Panc1 (cell line): Measurements from ENCODE around the gene COL26A1. TPM values are rescaled to one million over a fixed set of nuclear protein-coding genes. Genes with fewer than 3 reads are reported as not detected.

Experiments used
- ATAC-seq: fragments of 200-7000 bp; cut with Tn5 transposase; 2 replicates; pipeline ENCODE4 v1.9.1; 2020; ENCODE audit warnings: mild to moderate bottlenecking, moderate library complexity
- BruUV-seq: library from RNA; stranded (reverse); fragments of 400-500 nt; replicated peaks from 2 replicates; lab custom pipeline; 2021; lab: Mats Ljungman, UMichigan
- CTCF ChIA-PET: fragments of 300-600 bp; sonication (Branson Sonifier 250); formaldehyde crosslinking; loops from one replicate; lab custom pipeline; 2022; ENCODE audit warnings: antibody characterized with exemption; lab: Charles Lee
- POLR2A ChIA-PET: fragments of 300-600 bp; sonication (Branson Sonifier 250); formaldehyde crosslinking; loops from one replicate; lab custom pipeline; 2022; ENCODE audit warnings: antibody characterized with exemption; lab: Charles Lee
- DNase-seq: peaks from one replicate; pipeline ENCODE4 v3.0.0-alpha.2; 2010; ENCODE audit warnings: low read depth, low spot score
- H3K27ac ChIP-seq: 2 replicates; pipeline ENCODE4 v1.5.1; 2011; ENCODE audit warnings: mild to moderate bottlenecking, low read length, inconsistent platforms
- H3K27me3 ChIP-seq: fragments of 200-500 bp; sonication (Bioruptor generic); 2 replicates; pipeline ENCODE4 v1.6.0; 2014; ENCODE audit warnings: low read length, inconsistent platforms; ENCODE audit not compliant: control insufficient read depth, insufficient read depth
- H3K36me3 ChIP-seq: fragments of 200-500 bp; sonication (Bioruptor generic); 2 replicates; pipeline ENCODE4 v1.5.1; 2014; ENCODE audit warnings: inconsistent platforms, mild to moderate bottlenecking, low read length, moderate library complexity; ENCODE audit not compliant: control insufficient read depth, insufficient read depth
- H3K4me1 ChIP-seq: 2 replicates; pipeline ENCODE4 v1.5.1; 2011; ENCODE audit warnings: inconsistent platforms, mild to moderate bottlenecking, low read length, moderate library complexity; ENCODE audit not compliant: control insufficient read depth, insufficient read depth
- H3K4me3 ChIP-seq, 2 experiments: 2 replicates each; pipeline ENCODE4 v1.5.1; 2011 to 2012; ENCODE audit warnings: low read depth in 2 of 2, low read length in 2 of 2, mild to moderate bottlenecking in 2 of 2, inconsistent platforms in 1 of 2, moderate library complexity in 1 of 2
- H3K9me3 ChIP-seq: fragments of 200-500 bp; sonication (Bioruptor generic); 2 replicates; pipeline ENCODE4 v1.5.1; 2014; ENCODE audit warnings: low read depth, mild to moderate bottlenecking, inconsistent platforms, low read length, moderate library complexity; ENCODE audit not compliant: control insufficient read depth, insufficient read depth
- CTCF ChIP-seq: fragments of 450-650 bp; IDR thresholded peaks from 2 replicates; pipeline ENCODE4 v1.5.1; 2017; ENCODE audit warnings: mild to moderate bottlenecking
- POLR2AphosphoS5 ChIP-seq: IDR thresholded peaks from 2 replicates; pipeline ENCODE4 v1.6.1; 2012; ENCODE audit warnings: mild to moderate bottlenecking, low read depth, low read length, moderate library complexity
- REST ChIP-seq, 2 experiments: IDR thresholded peaks; 2 replicates each; pipeline ENCODE4 v1.6.1; 2011 to 2012; ENCODE audit warnings: low read depth in 2 of 2, control low read depth in 1 of 2, low read length in 1 of 2, mild to moderate bottlenecking in 1 of 2, moderate library complexity in 1 of 2; ENCODE audit not compliant: insufficient read depth in 1 of 2
- SIN3A ChIP-seq: IDR thresholded peaks from 2 replicates; pipeline ENCODE4 v1.6.1; 2012; ENCODE audit warnings: low read depth, mild to moderate bottlenecking, low read length, moderate library complexity, borderline replicate concordance; ENCODE audit not compliant: insufficient read depth
- TCF7L2 ChIP-seq: IDR thresholded peaks from 2 replicates; pipeline ENCODE4 v1.6.1; 2011; ENCODE audit warnings: mild to moderate bottlenecking, low read depth, low read length, inconsistent platforms
- in situ Hi-C: cut with HindIII; loops from 2 replicates; pipeline ENCODE4 v1.10.0; 2016; ENCODE audit warnings: low sequenced_read_pairs, low pct_unique_long_range_greater_than_20kb
- intact Hi-C: fragments of 100-400 bp; cut with micrococcal nuclease; formaldehyde crosslinking; loops from one replicate; pipeline ENCODE4 v1.10.0; 2022; ENCODE audit not compliant: unreplicated experiment
- total RNA-seq: library from RNA; stranded (reverse); gene quantifications from one replicate; pipeline ENCODE4 v1.2.1, GENCODE V29; 2021; ENCODE audit not compliant: unreplicated experiment

COL26A1 gene
- total RNA-seq, 1 experiment from 2014 or later: 25.8 TPM

- Histone ChIP-seq H3K9me3 (no peaks in the 10 kb centered on the region), H3K36me3 (no peaks in the 10 kb centered on the region), H3K27ac (no peak overlapping the region), H3K4me3 (no peak overlapping the region), H3K27me3 (no peaks in the 10 kb centered on the region), H3K4me1 (0 out of 2 replicates have a peak, but pooled peaks cover 2% of the 10 kb centered on the region)
- no peak for DNase-seq
- POLR2A ChIA-PET: no interaction called here
- no peak for ATAC-seq
- intact Hi-C loops: no loop called here
- BruUV-seq: no TSS peak
- CTCF ChIA-PET: no interaction called here
- TF ChIP-seq REST (IDR thresholded peaks at IDR 0.05; ENCODE audit: insufficient read depth in 1 of 2, low read depth in 2 of 2, low read length in 1 of 2): no peak
- TF ChIP-seq CTCF: no peak
- no peak for TF ChIP-seq TCF7L2
- TF ChIP-seq SIN3A: no peak
- TF ChIP-seq POLR2AphosphoS5: no peak
- in situ Hi-C loops: no loop called here
Measured at GRCh38 chr7:101556453-101556968, 193.8 kb downstream of the COL26A1 start.

- TF ChIP-seq CTCF (no peak), SIN3A (no peak), TCF7L2 (no peak), POLR2AphosphoS5 (no peak), REST (IDR thresholded peaks at IDR 0.05; ENCODE audit: insufficient read depth in 1 of 2, low read depth in 2 of 2, low read length in 1 of 2) (no peak)
- H3K36me3 ChIP-seq: no peaks in the 10 kb centered on the region
- POLR2A ChIA-PET: no interaction called here
- DNase-seq (no peak), ATAC-seq (no peak)
- H3K4me1 ChIP-seq: 0 out of 2 replicates have a peak, but pooled peaks cover 2% of the 10 kb centered on the region
- in situ Hi-C loops: no loop called here
- H3K4me3 ChIP-seq: no peak overlapping the region
- no peaks in the 10 kb centered on the region for H3K27me3 ChIP-seq
- CTCF ChIA-PET: no interaction called here
- intact Hi-C loops: no loop called here
- no peaks in the 10 kb centered on the region for H3K9me3 ChIP-seq
- H3K27ac ChIP-seq: no peak overlapping the region
- BruUV-seq: no TSS peak
Measured at GRCh38 chr7:101557421-101557820, 194.7 kb downstream of the COL26A1 start.
